Vagina (tissue), 2 donors: ENCODE measurements around the gene IL1RAPL1.

Experiments used
- CTCF ChIP-seq, 3 experiments: fragments of 450-650 bp in 2 of 3; fragments of 200-600 bp in 1 of 3; sonication (generic) in 1 of 3; IDR thresholded peaks; one replicate each; pipeline ENCODE4 v1.5.1; 2017 to 2019; ENCODE audit warnings: antibody characterized with exemption in 3 of 3, mild to moderate bottlenecking in 2 of 3, moderate library complexity in 2 of 3
- POLR2A ChIP-seq, 2 donors: fragments of 450-650 bp; IDR thresholded peaks; one replicate each; pipeline ENCODE4 v1.6.1; 2017; ENCODE audit warnings: antibody characterized with exemption in 2 of 2, mild to moderate bottlenecking in 2 of 2, moderate library complexity in 2 of 2

DNA sequence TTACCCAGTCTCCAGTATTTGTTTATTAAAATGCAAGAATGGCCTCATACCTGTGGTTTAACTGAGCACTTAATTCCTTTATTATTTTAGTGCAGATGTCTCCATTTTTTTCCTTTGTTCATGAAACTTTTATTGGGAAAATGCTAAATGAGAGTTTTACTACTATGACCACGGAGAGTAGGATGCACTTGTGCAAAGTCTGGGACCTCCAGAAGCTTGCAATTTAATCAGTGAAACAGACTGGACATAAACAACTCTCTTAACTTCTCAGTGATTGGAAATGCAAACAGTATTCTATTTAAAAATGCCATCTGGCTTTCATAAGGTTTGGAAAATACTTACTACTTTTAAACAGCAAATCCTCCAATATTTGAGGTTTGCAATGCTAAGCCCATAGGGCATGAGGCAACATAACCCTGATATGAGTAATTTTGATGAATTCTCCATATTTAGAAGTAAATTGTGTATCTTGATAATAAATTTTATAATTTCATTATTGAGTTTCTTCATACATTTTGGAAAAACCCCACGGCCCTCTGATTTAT, 909.5 kb downstream of the IL1RAPL1 start:
- TF ChIP-seq CTCF (IDR thresholded peaks at IDR 0.05) (no peak), POLR2A (IDR thresholded peaks at IDR 0.05) (no peak)
